Kidney glomerular epithelial cell (primary cell): Measurements from ENCODE around the gene C2.
"Not testable (repeated sequence)": the region's sequence is repeated elsewhere in the genome, so short reads cannot be mapped to it uniquely, and the experiment has no call there.

ENCODE experiments used
- DNase-seq: peaks from one replicate; lab custom pipeline; 2025; lab: John Stamatoyannopoulos, UW

The C2 gene

DNA sequence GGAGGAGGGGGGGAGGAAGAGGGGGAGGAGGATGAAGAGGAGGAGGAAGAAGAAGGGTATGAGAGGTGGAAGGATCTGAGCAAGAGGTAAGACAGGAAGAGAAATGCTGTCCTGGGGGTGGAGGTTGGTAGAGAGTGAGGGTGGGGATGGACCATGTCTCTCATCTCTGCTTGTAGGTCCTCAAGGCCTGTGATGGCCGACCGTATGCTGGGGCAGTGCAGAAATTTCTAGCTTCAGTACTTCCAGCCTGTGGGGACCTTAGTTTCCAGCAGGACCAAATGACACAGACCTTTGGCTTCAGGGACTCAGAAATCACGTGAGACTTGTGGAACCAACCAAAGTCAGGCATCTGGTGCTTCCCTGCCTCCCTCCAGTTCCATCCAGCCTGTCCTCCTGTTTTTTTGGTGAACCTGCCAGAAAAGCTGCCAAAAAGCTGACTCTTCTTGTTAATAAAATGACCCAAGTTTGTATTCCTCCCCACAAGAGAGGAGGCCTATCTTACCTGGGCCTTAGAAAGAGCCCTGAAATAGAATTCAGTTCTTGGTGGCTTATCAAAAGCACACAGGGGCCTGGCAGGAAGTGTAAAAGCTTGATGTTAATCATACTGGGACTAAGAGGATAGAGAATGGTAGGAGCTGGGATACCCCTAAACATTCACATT is 51.9 kb downstream of the C2 start:
- no peak for DNase-seq

DNA sequence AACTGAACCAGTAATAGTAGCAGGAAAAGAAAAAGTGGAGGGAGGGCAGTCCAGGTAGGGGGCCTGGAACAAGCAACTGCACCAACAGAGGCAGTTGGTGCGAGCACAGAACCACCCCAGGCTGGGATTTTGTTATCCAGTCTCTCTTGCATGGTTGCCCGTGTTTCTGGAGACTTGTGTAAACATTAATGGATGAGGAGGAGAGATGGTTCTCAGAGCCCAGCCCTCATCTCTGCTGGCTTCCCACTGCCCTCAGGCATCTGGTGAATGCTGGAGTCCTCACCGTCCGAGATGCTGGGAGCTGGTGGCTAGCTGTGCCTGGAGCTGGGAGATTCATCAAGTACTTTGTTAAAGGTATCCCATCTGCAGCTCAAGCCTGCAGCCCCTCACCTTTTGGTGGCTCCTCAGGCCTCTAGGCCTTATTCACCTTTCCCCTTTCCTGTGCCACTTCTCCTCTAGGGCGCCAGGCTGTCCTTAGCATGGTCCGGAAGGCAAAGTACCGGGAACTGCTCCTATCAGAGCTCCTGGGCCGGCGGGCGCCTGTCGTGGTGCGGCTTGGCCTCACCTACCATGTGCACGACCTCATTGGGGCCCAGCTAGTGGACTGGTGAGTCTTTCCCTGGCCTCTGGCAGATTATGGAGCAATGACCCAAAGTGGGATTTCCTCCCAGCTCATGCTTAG is 52.8 kb downstream of the C2 start:
- DNase-seq = not testable (repeated sequence)

GRCh38 chr6:31980998-31981397 is 53.5 kb downstream of the C2 start:
- DNase-seq = not testable (repeated sequence)

DNA sequence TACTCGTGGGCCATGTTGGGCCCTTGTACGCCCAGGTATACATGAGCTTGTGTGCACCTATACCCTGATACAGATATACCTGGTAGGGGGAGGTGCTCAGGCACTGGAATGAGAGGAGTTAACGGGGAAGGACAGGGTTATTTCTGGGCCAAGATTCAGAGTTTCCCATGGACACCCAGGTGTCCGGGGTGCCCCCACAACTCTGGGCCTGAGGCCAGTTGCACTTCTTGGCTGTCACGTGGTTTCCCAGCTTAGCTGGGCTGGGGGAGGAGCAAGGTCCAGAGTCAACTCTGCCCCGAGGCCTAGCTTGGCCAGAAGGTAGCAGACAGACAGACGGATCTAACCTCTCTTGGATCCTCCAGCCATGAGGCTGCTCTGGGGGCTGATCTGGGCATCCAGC is 54.2 kb downstream of the C2 start, which contains the start of gene C4A:
Gene C4A, plus strand, starts transcription at position 314 of the 400 bp plus-strand sequence. Its CDS starts 51 bp downstream, at position 365.
- not testable (repeated sequence) for DNase-seq

GRCh38 chr6:31989363-31989762 is 61.8 kb downstream of the C2 start:
- not testable (repeated sequence) for DNase-seq

DNA sequence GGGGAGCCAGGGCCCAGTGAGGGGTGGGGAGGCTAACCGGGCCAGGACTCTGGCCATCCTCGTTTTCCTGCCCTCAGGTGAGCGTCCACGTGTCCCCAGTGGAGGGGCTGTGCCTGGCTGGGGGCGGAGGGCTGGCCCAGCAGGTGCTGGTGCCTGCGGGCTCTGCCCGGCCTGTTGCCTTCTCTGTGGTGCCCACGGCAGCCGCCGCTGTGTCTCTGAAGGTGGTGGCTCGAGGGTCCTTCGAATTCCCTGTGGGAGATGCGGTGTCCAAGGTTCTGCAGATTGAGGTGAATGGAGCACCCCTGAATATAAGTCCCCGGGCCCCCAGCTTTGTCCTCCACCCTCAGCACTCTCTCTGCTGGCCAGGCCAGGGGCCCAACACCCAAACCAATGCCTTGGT is 66.9 kb downstream of the C2 start:
- DNase-seq = not testable (repeated sequence)
